Mesendoderm (in vitro differentiated cells): ENCODE data around the gene RPS16.

Experiments used
- DNase-seq: peaks from one replicate; pipeline ENCODE4 v3.0.0; 2013
- H2AK5ac ChIP-seq: 2 replicates; pipeline ENCODE4 v1.6.1; 2013; ENCODE audit warnings: low read length, inconsistent platforms
- H2BK120ac ChIP-seq: 2 replicates; pipeline ENCODE4 v1.6.1; 2013; ENCODE audit warnings: low read depth, mild to moderate bottlenecking, low read length, moderate library complexity, mixed read lengths
- H2BK15ac ChIP-seq: replicated peaks from 2 replicates; pipeline ENCODE4 v1.6.1; 2013; ENCODE audit warnings: low read depth, mild to moderate bottlenecking, moderate library complexity
- H2BK5ac ChIP-seq: 2 replicates; pipeline ENCODE4 v1.6.1; 2013; ENCODE audit warnings: low read length, inconsistent platforms
- H3K18ac ChIP-seq: 2 replicates; pipeline ENCODE4 v1.6.1; 2013; ENCODE audit warnings: mild to moderate bottlenecking, low read length, mixed read lengths
- H3K23ac ChIP-seq: one replicate; pipeline ENCODE4 v1.6.1; 2013; ENCODE audit warnings: low read length
- H3K27ac ChIP-seq: 2 replicates; pipeline ENCODE4 v1.5.1; 2013; ENCODE audit warnings: low read depth, mild to moderate bottlenecking, inconsistent platforms, low read length, moderate library complexity
- H3K27me3 ChIP-seq: 2 replicates; pipeline ENCODE4 v1.6.1; 2013; ENCODE audit warnings: low read length, control low read depth, mild to moderate bottlenecking, inconsistent platforms; ENCODE audit not compliant: insufficient read depth, poor library complexity
- H3K36me3 ChIP-seq: 2 replicates; pipeline ENCODE4 v1.6.1; 2013; ENCODE audit warnings: low read length, inconsistent platforms; ENCODE audit not compliant: control insufficient read depth, insufficient read depth
- H3K4ac ChIP-seq: one replicate; pipeline ENCODE4 v1.6.1; 2013; ENCODE audit warnings: low read depth, mild to moderate bottlenecking, low read length, moderate library complexity
- H3K4me1 ChIP-seq: 2 replicates; pipeline ENCODE4 v1.6.1; 2013; ENCODE audit warnings: low read depth, low read length, inconsistent platforms; ENCODE audit not compliant: control insufficient read depth
- H3K4me2 ChIP-seq: 2 replicates; pipeline ENCODE4 v1.6.1; 2013; ENCODE audit warnings: low read length
- H3K4me3 ChIP-seq: 2 replicates; pipeline ENCODE4 v1.5.1; 2013; ENCODE audit warnings: mild to moderate bottlenecking, low read length
- H3K56ac ChIP-seq: one replicate; pipeline ENCODE4 v1.6.1; 2013; ENCODE audit warnings: low read length
- H3K79me1 ChIP-seq: 2 replicates; pipeline ENCODE4 v1.6.1; 2013; ENCODE audit warnings: low read length, inconsistent platforms
- H3K79me2 ChIP-seq: 2 replicates; pipeline ENCODE4 v1.6.1; 2013; ENCODE audit warnings: mild to moderate bottlenecking, low read length; ENCODE audit not compliant: control insufficient read depth, insufficient read depth
- H3K9ac ChIP-seq: 2 replicates; pipeline ENCODE4 v1.6.1; 2013; ENCODE audit warnings: low read length, inconsistent platforms
- H4K5ac ChIP-seq: one replicate; pipeline ENCODE4 v1.6.1; 2013; ENCODE audit warnings: low read length
- H4K8ac ChIP-seq: one replicate; pipeline ENCODE4 v1.6.1; 2013; ENCODE audit warnings: low read depth, mild to moderate bottlenecking, control low read depth, low read length, moderate library complexity
- WGBS: extraction: QIAGEN DNeasy Blood & Tissue Kit; methylation state at CpG from one replicate; pipeline ENCODE4 v1.1.7; 2013; ENCODE audit warnings: low lambda C conversion rate, missing lambda C conversion rate; ENCODE audit not compliant: insufficient coverage; ENCODE audit errors: extremely low coverage; 5-methylcytosine and 5-hydroxymethylcytosine counted together

Gene RPS16

GRCh38 chr19:39412100-39412866 lies 23.5 kb downstream of the RPS16 start, which contains the start of gene PLEKHG2:
PLEKHG2 (plus strand) TSS chr19:39412669; CDS start chr19:39414087, 1,418 bp downstream.
- Histone ChIP-seq H3K79me1 (peaks cover 20% of the 10 kb centered on the region), H2AK5ac (peak within 1 kb of the TSS; percentile 66), H3K9ac (peak within 1 kb of the TSS; percentile 98), H3K4me3 (peak within 1 kb of the TSS; percentile 84), H2BK15ac (no peak within 1 kb of the TSS), H3K4me2 (peak within 1 kb of the TSS; percentile 70), H3K23ac (peak within 1 kb of the TSS; percentile 29), H3K27ac (peak within 1 kb of the TSS; percentile 88), H2BK120ac (peak within 1 kb of the TSS; percentile 73), H4K8ac (peak within 1 kb of the TSS; percentile 78), H2BK5ac (peak within 1 kb of the TSS; percentile 96), H3K36me3 (no peaks in the 10 kb centered on the region), H4K5ac (no peak within 1 kb of the TSS), H3K56ac (peak within 1 kb of the TSS; percentile 86), H3K4ac (peak within 1 kb of the TSS; percentile 98), H3K27me3 (no peaks in the 10 kb centered on the region), H3K4me1 (peaks cover 16% of the 10 kb centered on the region), H3K79me2 (peaks cover 47% of the 10 kb centered on the region), H3K18ac (peak within 1 kb of the TSS; percentile 98)
- no CpG with 5 or more reads among the region's 60 CpGs for WGBS
- DNase-seq = peak; percentile 100

- Histone ChIP-seq H2BK5ac (no peak overlapping the region), H3K36me3 (no peaks in the 10 kb centered on the region), H3K79me2 (peaks cover 52% of the 10 kb centered on the region), H3K27ac (no peak overlapping the region), H2AK5ac (no peak overlapping the region), H3K18ac (no peak overlapping the region), H3K9ac (peak overlapping the region; percentile 92), H4K8ac (no peak overlapping the region), H3K4me2 (peak overlapping the region; percentile 31), H3K79me1 (peaks cover 18% of the 10 kb centered on the region), H3K27me3 (no peaks in the 10 kb centered on the region), H3K4ac (no peak overlapping the region), H3K56ac (peak overlapping the region; percentile 76), H2BK120ac (no peak overlapping the region), H2BK15ac (no peak overlapping the region), H3K4me3 (peak overlapping the region; percentile 18), H3K23ac (no peak overlapping the region), H4K5ac (no peak overlapping the region), H3K4me1 (peaks cover 16% of the 10 kb centered on the region)
- DNase-seq = peak; percentile 91
- no CpG with 5 or more reads among the region's 7 CpGs for WGBS
These were observed 24.0 kb downstream of the RPS16 start for GRCh38 chr19:39411832-39412099.

- Histone ChIP-seq H4K5ac (no peak overlapping the region), H3K36me3 (no peaks in the 10 kb centered on the region), H3K27me3 (no peaks in the 10 kb centered on the region), H3K18ac (no peak overlapping the region), H3K56ac (peak overlapping the region; percentile 76), H3K79me1 (peaks cover 15% of the 10 kb centered on the region), H2BK5ac (no peak overlapping the region), H3K27ac (peak overlapping the region; percentile 7), H4K8ac (no peak overlapping the region), H3K4ac (no peak overlapping the region), H3K23ac (no peak overlapping the region), H2BK120ac (no peak overlapping the region), H2AK5ac (peak overlapping the region; percentile 66), H3K4me3 (no peak overlapping the region), H3K9ac (peak overlapping the region; percentile 92), H3K79me2 (peaks cover 51% of the 10 kb centered on the region), H3K4me1 (peaks cover 16% of the 10 kb centered on the region), H3K4me2 (peak overlapping the region; percentile 21), H2BK15ac (no peak overlapping the region)
- WGBS = 100% methylated on average over 1 of the region's 9 CpGs
- DNase-seq = peak; percentile 42
These were observed 24.5 kb downstream of the RPS16 start for GRCh38 chr19:39411081-39411831.

GRCh38 chr19:39410831-39411080 lies 25.0 kb downstream of the RPS16 start:
- no peak overlapping the region for H2BK120ac ChIP-seq
- no peak for DNase-seq
- H3K9ac ChIP-seq = peak overlapping the region; percentile 92
- H2BK15ac ChIP-seq = no peak overlapping the region
- H3K27ac ChIP-seq = peak overlapping the region; percentile 7
- no peak overlapping the region for H3K4me3 ChIP-seq
- H4K8ac ChIP-seq = no peak overlapping the region
- H3K23ac ChIP-seq = no peak overlapping the region
- H3K56ac ChIP-seq = peak overlapping the region; percentile 73
- peak overlapping the region; percentile 43 for H3K18ac ChIP-seq
- H3K79me2 ChIP-seq = peaks cover 46% of the 10 kb centered on the region
- peak overlapping the region; percentile 78 for H3K4me2 ChIP-seq
- H2AK5ac ChIP-seq = no peak overlapping the region
- no peak overlapping the region for H2BK5ac ChIP-seq
- no CpG with 5 or more reads among the region's 1 CpG for WGBS
- H3K36me3 ChIP-seq = no peaks in the 10 kb centered on the region
- H4K5ac ChIP-seq = no peak overlapping the region
- H3K79me1 ChIP-seq = peaks cover 12% of the 10 kb centered on the region
- H3K4ac ChIP-seq = peak overlapping the region; percentile 44
- H3K27me3 ChIP-seq = no peaks in the 10 kb centered on the region
- H3K4me1 ChIP-seq = peaks cover 16% of the 10 kb centered on the region

- Histone ChIP-seq H2AK5ac (peak overlapping the region; percentile 4), H2BK15ac (no peak overlapping the region), H3K36me3 (no peaks in the 10 kb centered on the region), H3K56ac (peak overlapping the region; percentile 73), H3K18ac (peak overlapping the region; percentile 98), H3K4me3 (peak overlapping the region; percentile 11), H3K4me1 (peaks cover 16% of the 10 kb centered on the region), H3K4me2 (peak overlapping the region; percentile 78), H3K27me3 (no peaks in the 10 kb centered on the region), H2BK120ac (peak overlapping the region; percentile 88), H3K4ac (peak overlapping the region; percentile 62), H3K9ac (peak overlapping the region; percentile 92), H3K23ac (no peak overlapping the region), H3K27ac (peak overlapping the region; percentile 92), H3K79me1 (peaks cover 9% of the 10 kb centered on the region), H2BK5ac (peak overlapping the region; percentile 91), H4K8ac (peak overlapping the region; percentile 90), H4K5ac (no peak overlapping the region), H3K79me2 (peaks cover 43% of the 10 kb centered on the region)
- WGBS = no CpG with 5 or more reads among the region's 35 CpGs
- DNase-seq = peak; percentile 73
These were observed 25.5 kb downstream of the RPS16 start for GRCh38 chr19:39410017-39410830.
